GM18907 (cell line): ENCODE data around the gene IBSP.

Source experiments
- ATAC-seq: cut with Tn5 transposase; IDR thresholded peaks from one replicate; pipeline ENCODE4 v1.9.1; 2021; ENCODE audit warnings: mild to moderate bottlenecking, moderate library complexity; ENCODE audit not compliant: unreplicated experiment

The IBSP gene

GRCh38 chr4:87799301-87800113 is at the start of gene IBSP:
TSS of gene IBSP (plus strand) at chr4:87799554. CDS start at chr4:87802362, 2,808 bp downstream.
- ATAC-seq = no peak

DNA sequence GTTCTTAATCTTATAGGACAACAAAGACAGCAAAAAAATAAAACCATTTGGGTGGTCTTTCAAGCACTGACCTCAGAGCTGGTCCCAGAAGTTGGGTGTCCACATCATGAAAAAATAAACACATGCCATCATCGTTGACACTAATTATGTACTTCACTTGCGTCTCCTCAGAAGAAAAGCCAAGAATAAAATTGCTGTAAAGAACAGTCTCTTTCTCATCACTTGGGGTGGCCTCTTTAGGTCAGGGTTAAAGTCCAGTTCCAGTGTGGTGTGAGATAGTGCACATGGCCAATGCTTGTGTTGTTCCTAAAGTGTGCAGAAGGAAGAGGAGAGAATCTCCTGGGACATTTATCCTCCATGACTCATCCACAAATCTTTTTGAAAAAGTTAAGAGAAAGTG is 49.5 kb upstream of the IBSP start:
- no peak for ATAC-seq

- no peak for ATAC-seq
Measured at GRCh38 chr4:87758270-87758669, 41.1 kb upstream of the IBSP start.

DNA sequence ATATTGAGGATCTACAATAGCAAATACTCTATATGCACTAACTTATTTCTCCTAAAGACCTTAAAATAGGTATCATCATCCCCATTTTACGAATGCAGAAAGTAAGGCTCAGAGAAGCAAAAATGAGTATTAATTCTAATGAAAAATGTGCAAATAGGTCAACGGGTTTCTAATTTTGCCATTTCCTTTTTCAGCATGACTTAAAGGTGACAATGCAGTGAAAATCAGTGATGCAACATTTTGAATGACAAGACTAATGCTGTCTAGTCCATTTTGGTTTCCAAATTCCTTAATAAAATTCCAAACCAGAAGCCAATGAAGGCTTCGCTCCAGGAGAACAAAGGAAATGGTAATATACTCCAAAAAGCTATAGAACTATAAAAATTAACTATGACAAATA is 37.0 kb upstream of the IBSP start:
- no peak for ATAC-seq

DNA sequence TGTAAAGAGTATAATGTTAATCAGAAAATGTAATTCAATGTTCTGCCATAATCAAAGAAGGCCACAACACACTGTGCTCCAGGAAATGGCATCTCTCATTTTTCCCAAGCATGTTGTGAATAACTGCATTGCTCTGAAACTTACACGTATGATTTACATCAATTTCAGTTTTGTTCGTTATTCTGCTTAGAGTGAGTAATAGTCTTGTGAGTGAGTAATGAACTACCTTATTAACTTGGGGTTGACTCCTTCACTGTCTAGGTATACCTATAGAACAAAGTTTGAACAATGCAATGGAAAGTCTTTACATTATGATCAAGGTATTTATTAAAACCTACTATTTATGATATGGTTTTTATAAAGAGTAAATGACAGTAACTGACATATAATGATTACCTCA is 17.8 kb upstream of the IBSP start:
- ATAC-seq = no peak

DNA sequence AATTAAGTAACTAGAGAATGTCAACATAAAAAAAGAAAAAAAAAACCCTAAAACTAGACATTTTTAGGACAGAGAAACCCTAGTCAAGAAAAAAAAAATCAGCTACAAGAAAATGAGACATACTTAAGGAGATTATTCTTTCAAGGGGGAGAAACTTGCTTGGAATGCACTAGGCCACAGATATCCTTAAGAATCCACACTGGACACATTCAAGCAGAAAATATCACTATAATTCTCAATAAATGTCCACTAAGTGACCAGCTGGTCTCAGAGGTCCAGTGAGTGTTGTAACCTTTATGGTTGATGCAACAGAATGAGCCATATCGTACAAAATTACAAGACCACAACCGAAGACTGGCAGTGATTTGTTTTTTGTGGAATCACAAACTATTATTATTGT is 15.6 kb upstream of the IBSP start:
- ATAC-seq = no peak

GRCh38 chr4:87785731-87786509 is 13.4 kb upstream of the IBSP start:
- no peak for ATAC-seq

- no peak for ATAC-seq
Measured at GRCh38 chr4:87802858-87803257, 3.5 kb downstream of the IBSP start.

- no peak for ATAC-seq
Measured at GRCh38 chr4:87803421-87803820, 4.1 kb downstream of the IBSP start.

- no peak for ATAC-seq
Measured at GRCh38 chr4:87804871-87805270, 5.5 kb downstream of the IBSP start.

GRCh38 chr4:87805971-87806370 is 6.6 kb downstream of the IBSP start:
- ATAC-seq = no peak

GRCh38 chr4:87806520-87806919 is 7.2 kb downstream of the IBSP start:
- ATAC-seq = no peak

DNA sequence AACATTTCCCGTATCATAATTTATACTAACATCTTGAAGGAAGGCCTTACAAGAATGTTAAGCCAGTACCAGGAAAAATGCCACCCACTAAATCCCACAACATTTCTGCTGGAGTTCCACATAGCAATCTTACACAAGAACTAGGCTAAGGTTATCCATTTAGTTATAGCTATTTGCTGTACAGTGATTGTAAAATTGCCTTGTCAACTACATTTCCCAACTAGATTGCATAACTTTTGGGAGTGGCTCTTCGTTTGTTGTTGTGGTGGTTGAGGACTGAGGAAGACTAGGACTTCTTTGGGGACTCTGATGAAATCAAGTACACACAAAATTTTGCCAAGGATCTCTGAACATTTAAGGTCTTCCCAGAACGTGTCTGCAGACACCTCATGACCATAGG is 8.0 kb downstream of the IBSP start:
- no peak for ATAC-seq

DNA sequence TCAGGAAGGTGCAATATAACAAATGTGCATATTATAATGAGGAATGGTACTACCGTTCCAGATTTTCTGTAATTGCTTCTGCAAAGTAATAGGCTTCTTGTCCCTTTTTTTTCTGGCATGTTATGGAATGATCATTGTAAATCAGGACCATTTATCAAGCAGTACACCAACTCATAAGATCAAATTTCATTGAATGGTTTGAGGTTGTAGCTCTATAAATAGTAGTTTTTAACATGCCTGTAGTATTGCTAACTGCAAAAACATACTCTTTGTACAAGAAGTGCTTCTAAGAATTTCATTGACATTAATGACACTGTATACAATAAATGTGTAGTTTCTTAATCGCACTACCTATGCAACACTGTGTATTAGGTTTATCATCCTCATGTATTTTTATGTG is 12.6 kb downstream of the IBSP start:
- ATAC-seq = no peak

GRCh38 chr4:87819281-87819919 is 20.0 kb downstream of the IBSP start:
- ATAC-seq = no peak

DNA sequence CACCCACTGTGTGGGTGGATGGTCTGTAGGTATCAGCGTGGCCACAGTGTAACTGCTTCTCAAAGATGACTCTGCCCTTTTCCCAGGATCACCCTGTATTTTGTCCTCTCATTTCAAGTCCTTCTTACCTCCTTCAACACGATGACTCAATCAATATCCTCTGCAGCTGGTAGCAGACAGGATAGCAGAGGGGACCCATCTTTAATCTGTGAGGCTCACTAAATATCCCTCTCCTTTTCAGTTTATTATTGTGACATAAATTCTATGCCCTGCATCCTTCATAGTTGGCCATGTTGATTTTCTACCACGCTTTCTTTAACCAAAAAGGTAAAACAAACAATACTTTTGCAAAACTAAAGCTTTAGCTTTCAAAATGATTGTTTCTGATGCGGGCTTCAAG is 23.8 kb downstream of the IBSP start:
- ATAC-seq = no peak

DNA sequence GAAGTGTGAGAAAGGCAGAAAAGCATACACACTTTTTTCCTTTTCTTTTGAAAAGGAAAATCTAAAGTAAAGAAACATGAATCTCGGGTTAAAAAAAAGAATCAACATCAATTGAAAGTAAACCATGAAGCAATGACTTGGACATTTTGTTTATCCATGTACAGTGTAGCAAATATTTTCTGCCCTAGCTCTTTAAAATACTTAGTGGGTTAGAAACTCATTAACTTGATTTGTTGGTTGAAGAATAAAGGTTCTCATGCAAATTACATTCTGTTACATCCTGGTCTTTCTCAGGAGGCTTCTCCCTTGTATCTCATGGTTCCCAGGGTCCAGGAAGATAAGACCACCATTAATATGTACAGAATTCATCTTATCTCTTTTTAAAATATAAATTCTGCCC is 24.4 kb downstream of the IBSP start:
- no peak for ATAC-seq

- ATAC-seq = no peak
Measured at GRCh38 chr4:87824352-87824751, 25.0 kb downstream of the IBSP start.

DNA sequence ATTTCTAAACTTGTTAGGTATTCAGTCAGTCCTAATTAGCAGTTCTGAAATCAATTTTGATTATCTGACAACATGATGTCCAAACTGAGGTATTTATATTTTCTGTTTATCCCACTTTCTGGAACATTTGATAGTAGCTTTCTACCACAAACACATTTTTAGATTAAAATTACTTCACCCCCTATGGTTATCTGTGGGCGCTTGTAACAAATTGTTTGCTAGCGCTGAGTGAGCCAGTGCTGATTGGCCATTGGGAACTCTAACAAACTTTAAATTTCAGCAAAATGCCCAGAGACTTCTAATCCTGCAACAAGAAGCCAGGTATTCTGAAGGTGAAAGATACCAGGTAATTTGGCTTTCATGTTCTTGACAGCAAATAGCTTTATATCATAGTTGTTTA is 33.3 kb downstream of the IBSP start, which contains the start of gene MEPE:
MEPE (plus strand) TSS at position 301 of the 400 bp plus-strand sequence. CDS start 1,746 bp downstream, outside the sequence.
- ATAC-seq = no peak

DNA sequence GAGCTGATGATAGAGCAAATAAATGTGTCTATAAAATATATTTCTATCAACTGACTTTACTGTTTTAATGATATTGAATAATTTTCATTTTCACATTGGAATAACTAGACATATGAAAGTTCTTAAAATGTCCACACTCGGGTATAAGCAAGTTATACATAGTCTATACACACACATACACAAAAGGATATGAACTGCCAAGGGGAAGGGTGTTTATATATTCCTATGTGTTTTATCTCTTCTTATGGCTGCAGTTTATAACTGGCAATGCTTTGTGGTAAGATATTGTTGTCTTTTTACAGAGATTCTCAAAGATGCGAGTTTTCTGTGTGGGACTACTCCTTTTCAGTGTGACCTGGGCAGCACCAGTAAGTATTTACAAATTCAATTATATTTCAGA is 35.0 kb downstream of the IBSP start:
- no peak for ATAC-seq

DNA sequence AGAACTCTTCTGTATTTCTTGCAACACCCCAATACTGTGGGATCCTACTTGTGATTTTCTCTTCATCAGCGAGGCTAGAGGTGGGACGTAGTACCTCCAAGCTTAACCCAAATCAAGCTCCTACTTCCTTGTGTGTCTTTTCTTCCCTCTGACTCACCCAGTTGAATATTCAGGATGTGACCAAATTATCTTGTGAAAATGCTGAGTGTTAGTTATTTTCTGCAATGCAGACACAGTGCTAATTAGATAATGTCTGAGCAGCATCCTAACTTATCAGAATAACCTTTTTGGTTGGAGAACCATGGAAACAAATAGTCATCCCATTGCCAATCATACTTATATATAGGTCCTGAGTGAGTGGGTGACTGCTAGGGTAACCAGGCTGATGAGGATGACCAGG is 35.8 kb downstream of the IBSP start:
- ATAC-seq = no peak

DNA sequence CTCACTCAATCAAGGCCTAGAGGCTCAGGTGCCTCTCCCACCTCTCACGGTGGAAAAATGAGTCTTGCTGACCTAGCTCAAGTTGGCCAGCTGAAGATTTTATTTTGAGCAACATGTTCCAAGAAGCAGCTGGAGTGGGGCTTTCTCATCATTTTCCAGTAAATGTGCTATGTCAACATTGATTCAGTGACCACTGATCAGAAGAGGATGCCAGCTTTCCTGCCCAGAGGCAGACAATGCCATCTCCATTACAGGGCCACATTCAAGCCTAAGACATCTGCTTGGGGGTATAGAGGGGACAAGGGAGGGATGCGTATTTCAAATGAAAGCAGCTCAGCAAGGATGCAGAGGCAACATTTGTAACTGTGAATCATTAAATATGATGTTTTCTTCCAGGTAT is 36.4 kb downstream of the IBSP start:
- ATAC-seq = no peak
